A673 (cell line): ENCODE results near the gene PGAP6.

ENCODE experiments used
- CTCF ChIP-seq: fragments of 300-800, 200-600 bp; sonication (generic); conservative IDR thresholded peaks from 2 replicates; pipeline ENCODE4 v1.5.1; 2017; ENCODE audit warnings: low read depth, mild to moderate bottlenecking, antibody characterized with exemption, low read length, moderate library complexity, mixed read lengths
- EZH2 ChIP-seq: fragments of 200-600 bp; sonication (generic); IDR thresholded peaks from 2 replicates; pipeline ENCODE4 v1.6.1; 2017; ENCODE audit warnings: borderline replicate concordance, low read depth, mild to moderate bottlenecking, mixed read lengths, antibody characterized with exemption, low read length; ENCODE audit not compliant: poor library complexity, severe bottlenecking

- TF ChIP-seq EZH2: no peak
- no peak for TF ChIP-seq CTCF
These were observed 16.9 kb downstream of the PGAP6 start for GRCh38 chr16:364595-365491.
